Measurements from ENCODE around the gene SLF2.

- TF ChIP-seq CTCF (IDR thresholded peaks at IDR 0.05 in 8 of 11, conservative IDR thresholded peaks at IDR 0.05 in 3 of 11) (no peak), POLR2AphosphoS5 (IDR thresholded peaks at IDR 0.05) (no peak)
These were observed 49.8 kb downstream of the SLF2 start for GRCh38 chr10:100962351-100963080.
